Measurements from ENCODE around the gene BMS1.
"Not testable (repeated sequence)": the region's sequence is repeated elsewhere in the genome, so short reads cannot be mapped to it uniquely, and the experiment has no call there.

BMS1 gene

GRCh38 chr10:42868530-42868929 is 85.9 kb downstream of the BMS1 start:
- FAIRE-seq, result no peak

GRCh38 chr10:42869977-42870350 is 87.4 kb downstream of the BMS1 start:
- no peak for FAIRE-seq

GRCh38 chr10:42871138-42871641 is 88.6 kb downstream of the BMS1 start:
- not testable (repeated sequence) for FAIRE-seq

GRCh38 chr10:42871823-42872222 is 89.2 kb downstream of the BMS1 start:
- no peak for FAIRE-seq

GRCh38 chr10:42872865-42873435 is 90.4 kb downstream of the BMS1 start:
- no peak for FAIRE-seq

- no peak for FAIRE-seq
Measured at GRCh38 chr10:42874713-42875387, 92.3 kb downstream of the BMS1 start.

- FAIRE-seq, result no peak
Measured at GRCh38 chr10:42875388-42875755, 92.8 kb downstream of the BMS1 start.

- no peak for FAIRE-seq
Measured at GRCh38 chr10:42875798-42876341, 93.3 kb downstream of the BMS1 start.

- no peak for FAIRE-seq
Measured at GRCh38 chr10:42876476-42876875, 93.9 kb downstream of the BMS1 start.

- no peak for FAIRE-seq
Measured at GRCh38 chr10:42876945-42877344, 94.3 kb downstream of the BMS1 start.

- FAIRE-seq, result no peak
Measured at GRCh38 chr10:42877496-42878030, 95.0 kb downstream of the BMS1 start.

GRCh38 chr10:42878134-42878820 is 95.7 kb downstream of the BMS1 start:
- FAIRE-seq, result no peak

GRCh38 chr10:42878821-42879195 is 96.2 kb downstream of the BMS1 start:
- no peak for FAIRE-seq

- no peak for FAIRE-seq
Measured at GRCh38 chr10:42879380-42880254, 97.0 kb downstream of the BMS1 start.

- FAIRE-seq, result no peak
Measured at GRCh38 chr10:42880255-42880620, 97.6 kb downstream of the BMS1 start.

GRCh38 chr10:42882597-42882996 is 100.0 kb downstream of the BMS1 start:
- no peak for FAIRE-seq

Measured in colon (tissue), 2 donors.